GM19455 (cell line): ENCODE results near the gene DNAJC27.
"Not testable (repeated sequence)": the region's sequence is repeated elsewhere in the genome, so short reads cannot be mapped to it uniquely, and the experiment has no call there.

ENCODE experiments used
- ATAC-seq: cut with Tn5 transposase; IDR thresholded peaks from one replicate; pipeline ENCODE4 v1.9.1; 2021; ENCODE audit not compliant: unreplicated experiment

The DNAJC27 gene

GRCh38 chr2:24971536-24972314 is at the start of gene DNAJC27:
DNAJC27 (minus strand) TSS chr2:24971955; CDS start chr2:24971904, 51 bp downstream.
- peak; percentile 93 for ATAC-seq

- ATAC-seq: no peak
These were observed 46.9 kb upstream of the DNAJC27 start for GRCh38 chr2:25018681-25019080.

GRCh38 chr2:25014631-25015030 is 42.9 kb upstream of the DNAJC27 start:
- no peak for ATAC-seq

DNA sequence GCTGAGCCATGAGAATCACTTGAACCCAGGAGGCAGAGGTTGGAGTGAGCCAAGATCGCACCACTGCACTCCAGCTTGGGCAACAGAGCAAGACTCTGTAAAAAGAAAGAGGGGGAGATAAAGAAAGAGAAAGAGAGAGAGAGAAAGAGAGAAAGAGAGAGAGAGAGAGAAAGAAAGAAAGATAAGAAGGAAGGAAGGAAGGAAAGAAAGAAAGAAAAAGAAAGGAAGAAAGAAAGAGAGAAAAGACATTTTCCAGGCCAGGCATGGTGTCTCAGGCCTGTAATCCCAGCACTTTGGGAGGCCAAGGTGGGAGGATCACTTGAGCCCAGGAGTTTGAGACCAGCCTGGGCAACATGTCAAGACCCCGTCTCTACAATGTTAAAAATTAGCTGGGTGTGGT is 39.6 kb upstream of the DNAJC27 start:
- ATAC-seq: not testable (repeated sequence)

- no peak for ATAC-seq
These were observed 38.2 kb upstream of the DNAJC27 start for GRCh38 chr2:25009954-25010353.

DNA sequence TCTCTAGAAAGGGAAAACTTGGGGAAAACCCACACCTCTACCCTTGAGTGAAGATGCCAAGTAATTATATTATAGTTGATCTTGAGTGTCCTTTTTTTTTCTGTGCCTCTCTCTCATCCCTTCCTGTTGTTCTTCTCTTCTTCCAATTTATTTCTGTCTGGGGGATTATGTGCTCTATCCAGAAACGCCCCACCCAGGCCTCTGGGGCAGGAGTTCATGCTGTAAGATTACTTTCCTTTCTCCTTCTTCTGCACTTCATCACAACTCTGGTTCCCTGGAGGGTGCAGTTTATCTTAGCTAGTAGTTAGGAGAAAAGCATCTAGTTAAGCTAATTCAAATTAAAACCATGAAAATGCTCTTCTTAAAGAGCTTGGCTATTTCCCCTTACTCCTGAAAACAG is 30.3 kb upstream of the DNAJC27 start:
- no peak for ATAC-seq

- no peak for ATAC-seq
These were observed 29.5 kb upstream of the DNAJC27 start for GRCh38 chr2:25001325-25001637.

- no peak for ATAC-seq
These were observed 29.0 kb upstream of the DNAJC27 start for GRCh38 chr2:25000503-25001324.

DNA sequence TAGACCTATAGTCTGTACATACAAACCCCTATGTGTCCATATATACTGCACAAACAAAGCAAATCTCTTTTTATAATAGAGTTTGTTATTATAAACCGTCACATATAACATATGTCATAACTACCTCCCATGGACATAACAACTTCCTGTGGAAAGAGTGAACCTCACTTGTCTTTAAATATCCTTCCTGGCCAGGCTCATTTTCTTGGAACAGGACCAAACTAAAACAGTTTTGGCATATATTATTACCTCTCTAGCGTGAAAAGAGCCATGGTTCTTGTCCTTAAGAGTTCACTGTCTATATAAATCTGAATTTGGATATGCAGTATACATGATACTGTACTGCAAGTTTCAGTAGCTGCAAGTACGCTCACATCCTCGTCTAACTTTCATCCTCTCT is 28.3 kb upstream of the DNAJC27 start:
- no peak for ATAC-seq

- ATAC-seq: not testable (repeated sequence)
These were observed 27.3 kb upstream of the DNAJC27 start for GRCh38 chr2:24999097-24999496.

- ATAC-seq: no peak
These were observed 22.5 kb upstream of the DNAJC27 start for GRCh38 chr2:24994146-24994724.

DNA sequence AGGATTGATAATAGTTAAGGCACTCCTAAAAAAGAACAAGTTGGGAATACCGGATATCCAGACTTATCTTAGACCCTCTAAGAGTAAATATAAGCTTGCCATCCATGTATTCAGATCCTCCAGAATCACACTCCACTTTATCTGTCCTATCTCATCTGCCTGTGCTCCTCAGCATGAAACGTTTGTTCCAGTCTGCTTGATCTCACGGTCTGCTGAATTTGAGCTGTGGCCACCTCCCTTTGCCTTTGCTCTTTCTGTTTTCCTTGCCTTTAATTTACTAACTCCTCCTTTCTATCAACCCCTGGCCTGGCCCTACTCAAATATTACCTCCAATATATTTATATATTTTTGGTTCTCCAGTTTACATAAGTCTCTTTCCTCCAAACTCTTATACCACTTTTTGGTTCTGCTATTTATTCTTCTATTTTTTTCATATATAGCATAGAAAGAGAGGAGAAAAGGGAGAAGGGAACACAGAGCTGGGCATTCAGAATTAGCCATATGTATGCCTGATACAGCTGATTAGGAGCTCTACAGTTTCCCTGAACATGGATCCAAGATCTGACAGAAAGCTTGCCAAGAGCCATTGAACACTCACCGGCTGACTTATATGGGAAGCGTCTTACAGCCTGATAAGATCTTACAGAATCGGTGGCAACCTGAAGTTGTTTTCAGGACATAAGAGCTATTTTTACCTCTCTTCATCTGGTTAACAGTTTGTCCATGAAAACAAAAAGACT is 21.8 kb upstream of the DNAJC27 start:
- ATAC-seq: no peak

DNA sequence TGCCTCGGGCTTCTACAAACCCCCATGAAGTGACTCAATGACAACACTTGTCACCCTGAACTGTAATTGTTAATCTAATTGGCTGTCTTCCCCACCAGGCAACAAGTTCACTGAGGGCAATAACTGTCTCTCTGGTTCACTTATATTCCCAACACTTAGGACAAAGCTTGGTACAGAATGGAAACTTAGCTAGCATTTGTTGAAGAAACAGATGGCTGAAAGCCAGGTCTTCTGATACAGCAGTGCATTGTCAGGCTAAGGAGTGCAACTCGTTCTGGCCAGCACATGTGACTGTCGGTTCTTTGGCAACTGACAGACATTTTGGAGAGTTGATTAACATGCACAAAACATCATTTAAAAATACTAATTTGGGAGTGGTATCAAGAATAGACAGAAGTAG is 14.6 kb upstream of the DNAJC27 start:
- ATAC-seq: no peak

DNA sequence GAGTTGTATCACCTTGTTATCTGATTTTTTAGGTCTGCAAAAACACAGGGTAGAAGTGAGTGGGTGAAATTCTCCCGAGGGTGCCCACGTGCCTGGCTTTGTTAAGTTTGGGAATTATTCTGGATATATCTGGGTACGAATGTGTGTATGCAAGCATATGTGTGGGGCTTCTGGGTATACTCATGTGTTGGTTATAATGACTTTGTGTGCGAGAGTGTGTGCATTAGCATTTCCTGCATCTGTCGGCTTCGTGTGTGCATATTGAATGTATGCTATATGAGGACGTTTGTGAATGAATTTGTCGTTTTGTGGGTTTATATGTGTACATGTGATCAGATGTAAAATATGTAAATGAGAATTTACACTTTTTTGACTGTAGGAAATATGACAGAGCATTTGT is 13.8 kb upstream of the DNAJC27 start:
- ATAC-seq: no peak

DNA sequence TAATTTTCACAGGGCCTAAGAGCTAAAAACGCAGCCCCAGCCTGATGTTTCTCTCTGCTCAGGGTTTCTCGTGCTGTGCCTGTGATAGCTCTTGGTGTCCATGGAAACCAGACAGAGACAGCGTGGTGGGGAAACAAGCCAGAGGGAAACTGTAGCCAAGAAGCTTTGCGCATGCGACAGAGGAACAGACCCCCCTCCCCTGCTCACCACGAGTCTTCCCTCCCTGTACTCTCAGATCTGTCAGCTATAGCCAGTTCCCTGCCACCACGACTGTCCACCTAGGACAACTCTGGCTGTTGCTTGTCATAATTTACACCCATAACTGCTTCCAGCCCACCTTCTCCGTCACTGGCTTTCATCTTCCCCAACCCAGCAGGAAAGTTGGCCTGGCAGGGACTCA is 13.2 kb upstream of the DNAJC27 start:
- no peak for ATAC-seq

DNA sequence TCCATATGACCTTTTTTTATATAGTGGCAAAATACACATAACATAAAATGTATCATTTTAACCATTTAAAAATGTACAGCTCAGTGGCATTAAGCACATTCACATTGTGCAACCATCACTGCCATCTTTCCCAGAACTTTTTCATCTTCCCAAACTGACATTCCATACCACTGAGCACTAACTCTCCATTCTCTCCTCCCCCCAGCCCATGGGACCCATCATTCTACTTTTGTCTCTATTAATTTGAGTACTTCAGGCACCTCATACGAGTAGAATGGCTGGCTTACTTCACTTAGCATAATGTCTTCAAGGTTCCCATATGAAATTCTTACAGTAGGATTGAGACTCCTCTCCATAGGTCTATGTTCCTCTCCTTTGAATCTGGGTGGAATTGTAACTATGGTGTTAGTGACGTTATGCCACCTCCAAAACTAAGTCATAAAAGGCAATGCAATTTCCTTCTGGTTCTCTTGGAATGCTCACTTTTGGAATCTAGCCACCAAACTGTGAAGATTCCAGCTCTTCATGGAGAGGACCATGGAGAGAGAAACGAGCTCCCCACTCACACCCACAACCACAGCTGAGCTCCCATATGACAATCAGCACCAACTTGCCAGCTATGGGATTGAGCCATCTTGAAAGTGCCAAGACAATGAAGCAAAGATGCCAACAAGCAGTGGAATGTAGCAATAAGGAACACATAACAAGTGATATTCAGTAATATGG is 9.8 kb upstream of the DNAJC27 start:
- ATAC-seq: no peak

DNA sequence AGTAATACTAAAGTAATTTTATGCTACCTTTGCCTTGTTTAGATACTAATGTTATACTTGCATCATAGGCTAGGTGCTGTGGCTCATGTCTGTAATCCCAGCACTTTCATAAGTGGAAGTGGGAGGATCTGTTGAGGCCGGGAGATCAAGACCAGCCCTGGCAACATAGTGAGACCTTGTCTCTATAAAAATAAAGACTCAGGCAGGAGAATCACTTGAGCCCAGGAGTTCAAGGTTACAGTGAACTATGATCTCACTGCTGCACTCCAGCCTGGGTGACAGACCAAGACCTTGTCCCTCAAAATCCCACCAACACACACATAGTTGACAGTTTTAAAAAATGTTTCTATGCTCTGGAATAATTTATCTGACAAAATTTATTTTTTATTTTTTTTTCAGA is 6.9 kb upstream of the DNAJC27 start:
- ATAC-seq: no peak

GRCh38 chr2:24977631-24978030 is 5.9 kb upstream of the DNAJC27 start:
- ATAC-seq: no peak

DNA sequence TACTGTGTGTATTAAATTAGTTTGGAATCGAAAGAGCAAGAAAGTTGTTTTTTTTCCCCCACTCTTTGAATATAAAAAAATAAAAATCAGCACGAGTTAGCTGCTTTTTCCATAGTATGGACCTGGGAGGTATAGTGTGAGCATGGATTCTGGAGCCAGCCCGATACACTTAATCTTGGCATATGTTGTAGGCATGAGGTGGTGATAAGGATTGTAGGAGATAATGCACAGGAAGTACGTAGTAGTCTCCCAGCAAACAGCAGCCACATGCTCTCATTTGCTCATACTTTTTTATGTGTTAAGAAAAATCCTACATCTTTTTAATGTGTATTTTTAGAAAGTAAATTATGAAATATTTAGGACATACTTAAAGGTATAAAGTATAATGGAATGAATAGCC is 2.1 kb upstream of the DNAJC27 start:
- ATAC-seq: no peak

DNA sequence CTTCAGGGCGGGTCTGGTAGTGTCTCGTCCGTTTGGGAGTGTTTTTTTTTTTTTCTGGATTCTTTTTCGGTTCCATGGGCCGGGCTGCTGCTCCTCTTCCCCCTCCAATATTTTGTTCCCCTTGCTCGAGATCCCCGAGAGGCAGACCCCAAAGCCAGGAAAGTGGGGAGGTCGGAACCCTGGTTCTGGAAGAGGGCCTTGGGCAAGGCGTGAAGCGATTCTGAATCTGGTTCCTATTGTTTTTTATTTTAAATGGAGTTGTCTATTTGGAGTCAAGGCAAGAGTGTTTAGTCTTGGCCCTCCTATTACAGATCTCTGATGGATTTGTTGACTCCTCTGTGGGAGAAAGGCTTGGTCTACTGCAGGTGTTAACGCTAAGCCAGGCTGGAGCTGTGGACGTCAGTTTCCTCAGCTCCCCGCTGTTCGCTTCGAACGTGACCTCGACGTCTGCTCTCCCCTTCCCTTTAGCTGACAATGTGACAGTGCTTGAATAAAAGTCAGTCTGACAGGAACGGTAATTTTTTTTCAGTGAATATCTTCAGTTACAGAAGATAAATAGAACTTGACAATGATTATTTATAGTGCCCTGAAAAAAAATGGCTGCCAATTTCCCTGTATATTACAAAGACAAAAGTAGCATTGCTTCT is 683 bp upstream of the DNAJC27 start:
- no peak for ATAC-seq

DNA sequence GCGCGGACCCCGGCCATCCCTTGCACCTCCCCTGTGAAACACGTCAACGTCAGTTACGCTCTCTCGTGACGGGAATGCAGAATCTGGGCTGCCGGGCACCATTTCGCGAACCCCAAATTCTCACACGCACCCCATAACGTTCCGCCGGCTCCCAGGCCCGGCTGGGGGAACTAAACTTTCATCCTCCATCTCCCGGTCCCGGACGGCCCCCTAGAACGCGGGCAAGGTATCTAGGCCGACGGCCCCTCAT is 544 bp downstream of the DNAJC27 start:
- ATAC-seq: no peak
